Esophagus squamous epithelium (tissue), 5 donors: ENCODE results near the gene CPNE5. TPM values are rescaled to one million over a fixed set of nuclear protein-coding genes. Genes with fewer than 3 reads are reported as not detected.
A peak's percentile ranks its signal among the peaks of the same experiment; 100 is the strongest.

Experiments
- DNase-seq: peaks from one replicate; lab custom pipeline; 2025; lab: John Stamatoyannopoulos, UW
- H3K27ac ChIP-seq, 4 donors: fragments of 200-600 bp; sonication (generic); one replicate each; pipeline ENCODE4 v1.5.1; 2016 to 2019; ENCODE audit warnings: mild to moderate bottlenecking in 1 of 4
- H3K27me3 ChIP-seq, 4 donors: fragments of 200-600 bp; sonication (generic); 1 replicate in 3 of 4; 2 replicates in 1 of 4; pipeline versions ENCODE4 v1.5.1 to v1.6.0; 2017 to 2021; ENCODE audit warnings: antibody characterized with exemption in 1 of 4
- H3K36me3 ChIP-seq, 3 donors: fragments of 200-600 bp; sonication (generic); one replicate each; pipeline ENCODE4 v1.5.1; 2016 to 2019
- H3K4me1 ChIP-seq, 3 donors: fragments of 200-600 bp; sonication (generic); one replicate each; pipeline ENCODE4 v1.5.1; 2017 to 2019
- H3K4me3 ChIP-seq, 4 donors: fragments of 200-600 bp; sonication (generic); 1 replicate in 3 of 4; 2 replicates in 1 of 4; pipeline ENCODE4 v1.5.1; 2016 to 2019; ENCODE audit warnings: mild to moderate bottlenecking in 2 of 4, moderate library complexity in 1 of 4
- H3K9me3 ChIP-seq, 3 donors: fragments of 200-600 bp; sonication (generic); one replicate each; pipeline ENCODE4 v1.5.1; 2016 to 2019
- CTCF ChIP-seq, 6 experiments: fragments of 450-650 bp in 4 of 6; fragments of 200-600 bp in 2 of 6; sonication (generic) in 2 of 6; IDR thresholded peaks; one replicate each; pipeline ENCODE4 v1.5.1; 2016 to 2019; ENCODE audit warnings: antibody characterized with exemption in 6 of 6, mild to moderate bottlenecking in 4 of 6, moderate library complexity in 4 of 6
- POLR2A ChIP-seq, 4 donors: fragments of 450-650 bp; IDR thresholded peaks; one replicate each; pipeline ENCODE4 v1.6.1; 2017; ENCODE audit warnings: antibody characterized with exemption in 4 of 4, mild to moderate bottlenecking in 4 of 4, moderate library complexity in 3 of 4
- WGBS, 2 donors: methylation state at CpG; one replicate each; pipeline ENCODE4 v1.1.5; 2018; 5-methylcytosine and 5-hydroxymethylcytosine counted together
- intact Hi-C: fragments of 100-400 bp; cut with DNase I; formaldehyde crosslinking; loops from one replicate; pipeline ENCODE4 v1.15.0; 2022
- total RNA-seq, 4 donors: library from RNA; depleted of rRNA; stranded (reverse); fragments of >200 nt; gene quantifications; one replicate each; pipeline ENCODE4 v1.1.0, GENCODE V29; 2016
- donor health status: DM: yes; HTN: yes; CAD: no.

CPNE5 gene
- total RNA-seq, 4 donors from 2014 or later: 1.2 to 2.5 (median 1.5) TPM

DNA sequence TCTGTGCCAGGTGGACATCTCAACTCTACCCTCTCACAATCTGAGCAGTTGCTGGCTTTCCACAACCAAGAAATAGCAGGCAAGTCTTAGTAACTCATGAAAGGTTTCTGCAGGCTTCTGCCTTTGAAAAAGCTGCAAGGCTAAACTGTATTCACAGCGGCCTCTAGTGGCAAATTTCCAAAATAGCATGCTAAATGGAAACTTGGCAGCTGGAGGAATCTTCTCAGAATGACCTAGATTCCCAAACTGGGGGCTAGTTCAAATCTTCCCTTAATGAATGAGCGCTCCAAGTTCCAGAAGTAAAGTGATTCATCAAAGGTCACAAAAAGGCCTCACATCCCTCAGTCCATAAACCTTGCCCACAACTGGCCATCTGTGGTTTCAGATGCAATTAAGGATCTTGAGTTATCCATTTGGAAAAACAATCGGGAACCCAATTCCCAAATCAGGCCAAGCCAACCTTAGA is 11.9 kb upstream of the CPNE5 start:
- H3K4me1 ChIP-seq: peaks cover 19 to 59% (median 21%) of the 10 kb centered on the region in 3 donors
- H3K4me3 ChIP-seq: no peak overlapping the region
- no peaks in the 10 kb centered on the region for H3K9me3 ChIP-seq
- no peak for DNase-seq
- 16 to 42% methylated on average over 3 of the region's 3 CpGs for WGBS, 2 donors
- H3K27ac ChIP-seq: peak overlapping the region in 2 of 4 donors; percentile 17 to 56
- intact Hi-C loops: no loop called here
- H3K36me3 ChIP-seq: peaks cover 0 to 24% (median 0%) of the 10 kb centered on the region in 3 donors
- TF ChIP-seq POLR2A (IDR thresholded peaks at IDR 0.05): no peak
- peak; percentile 55 to 83 (median 68) for TF ChIP-seq CTCF (IDR thresholded peaks at IDR 0.05)
- no peaks in the 10 kb centered on the region for H3K27me3 ChIP-seq

DNA sequence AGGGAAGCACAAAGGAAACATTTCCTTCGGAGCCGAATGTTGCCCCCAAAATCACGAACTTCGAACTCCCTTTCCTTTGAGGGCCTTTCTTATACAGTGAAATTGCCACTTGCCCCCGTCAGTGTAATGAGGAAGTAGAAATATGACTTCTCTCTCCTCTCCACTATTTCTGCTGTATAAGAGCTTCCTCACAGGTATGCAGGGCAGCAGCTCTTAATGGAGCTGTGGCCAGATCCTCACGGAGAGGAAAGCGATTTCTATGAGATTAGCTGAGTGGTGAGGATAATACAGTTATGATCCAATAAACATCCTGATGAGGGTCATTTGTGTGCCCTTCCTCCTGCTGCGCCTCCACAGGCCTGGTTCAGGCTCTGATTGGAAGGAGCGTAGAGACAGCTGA is 10.8 kb upstream of the CPNE5 start:
- H3K4me1 ChIP-seq: peaks cover 19 to 59% (median 21%) of the 10 kb centered on the region in 3 donors
- no peak for DNase-seq
- H3K27me3 ChIP-seq: no peaks in the 10 kb centered on the region
- no peak overlapping the region for H3K4me3 ChIP-seq
- intact Hi-C loops: no loop called here
- H3K9me3 ChIP-seq: no peaks in the 10 kb centered on the region
- peaks cover 0 to 12% (median 0%) of the 10 kb centered on the region in 3 donors for H3K36me3 ChIP-seq
- H3K27ac ChIP-seq: no peak overlapping the region
- no peak for TF ChIP-seq CTCF (IDR thresholded peaks at IDR 0.05)
- no peak for TF ChIP-seq POLR2A (IDR thresholded peaks at IDR 0.05)
- WGBS, 2 donors: 76 to 82% methylated on average over 8 to 9 of the region's 9 CpGs

- intact Hi-C loops: loop anchor here (5.0 kb wide), 1 partner anchor 82 kb away; no protein-coding TSS in a partner anchor
Measured at GRCh38 chr6:36848658-36849441, 9.6 kb upstream of the CPNE5 start.

DNA sequence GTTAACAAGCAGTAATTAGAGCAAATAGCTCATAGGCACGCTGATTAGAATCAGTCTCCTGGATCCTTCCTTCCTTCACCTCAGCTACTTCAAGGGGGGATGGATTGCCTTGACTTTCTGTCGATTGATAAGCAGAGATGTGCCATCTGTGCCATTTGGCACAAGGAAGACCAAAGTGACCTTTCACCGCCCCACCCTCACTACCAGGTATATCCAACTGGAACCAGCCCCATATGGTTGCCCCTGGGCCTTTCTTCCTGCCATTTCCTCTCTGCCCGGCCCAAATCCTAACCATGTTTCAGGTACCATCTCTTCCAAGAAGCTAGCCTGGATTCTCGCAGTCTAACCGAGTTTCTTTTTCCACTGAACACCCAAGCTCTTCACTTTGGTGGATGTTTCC is 8.7 kb upstream of the CPNE5 start:
- H3K9me3 ChIP-seq: no peaks in the 10 kb centered on the region
- no peaks in the 10 kb centered on the region for H3K36me3 ChIP-seq
- H3K27ac ChIP-seq: no peak overlapping the region
- H3K27me3 ChIP-seq: no peaks in the 10 kb centered on the region
- WGBS, 2 donors: 85 to 89% methylated on average over 6 of the region's 6 CpGs
- H3K4me3 ChIP-seq: no peak overlapping the region
- H3K4me1 ChIP-seq: peaks cover 14 to 54% (median 15%) of the 10 kb centered on the region in 3 donors
- DNase-seq: no peak
- intact Hi-C loops: loop anchor here (5.0 kb wide), 1 partner anchor 81 kb away; no protein-coding TSS in a partner anchor
- no peak for TF ChIP-seq POLR2A (IDR thresholded peaks at IDR 0.05)
- no peak for TF ChIP-seq CTCF (IDR thresholded peaks at IDR 0.05)

More at GRCh38 chr6:36848658-36849441, 9.6 kb upstream of the CPNE5 start:
- peaks cover 0 to under 1% (median 0%) of the 10 kb centered on the region in 3 donors for H3K36me3 ChIP-seq
- H3K4me1 ChIP-seq: peaks cover 19 to 57% (median 21%) of the 10 kb centered on the region in 3 donors
- H3K9me3 ChIP-seq: no peaks in the 10 kb centered on the region
- H3K27me3 ChIP-seq: no peaks in the 10 kb centered on the region
- no peak for TF ChIP-seq POLR2A (IDR thresholded peaks at IDR 0.05)
- no peak for TF ChIP-seq CTCF (IDR thresholded peaks at IDR 0.05)
- peak overlapping the region in 2 of 4 donors; percentile 5 to 10 for H3K4me3 ChIP-seq
- no peak for DNase-seq
- H3K27ac ChIP-seq: peak overlapping the region in 2 of 4 donors; percentile 14 to 39
- 20 to 36% methylated on average over 20 to 26 of the region's 26 CpGs for WGBS, 2 donors

GRCh38 chr6:36847152-36847551 is 7.9 kb upstream of the CPNE5 start:
- TF ChIP-seq CTCF (IDR thresholded peaks at IDR 0.05): no peak
- no peaks in the 10 kb centered on the region for H3K27me3 ChIP-seq
- no peaks in the 10 kb centered on the region for H3K36me3 ChIP-seq
- H3K9me3 ChIP-seq: no peaks in the 10 kb centered on the region
- WGBS, 2 donors: 81 to 90% methylated on average over 4 of the region's 4 CpGs
- H3K4me3 ChIP-seq: no peak overlapping the region
- H3K27ac ChIP-seq: no peak overlapping the region
- DNase-seq: no peak
- intact Hi-C loops: loop anchor here (5.0 kb wide), 1 partner anchor 80 kb away; no protein-coding TSS in a partner anchor
- peaks cover 8 to 48% (median 10%) of the 10 kb centered on the region in 3 donors for H3K4me1 ChIP-seq
